PC-9 (cell line): ENCODE measurements around the gene PSD4.

Experiments used
- CTCF ChIP-seq: fragments of 200-600 bp; sonication (generic); conservative IDR thresholded peaks from 2 replicates; pipeline ENCODE4 v1.6.1; 2017; ENCODE audit warnings: mixed run types, antibody characterized with exemption, mild to moderate bottlenecking, moderate library complexity
- EZH2 ChIP-seq: fragments of 200-600 bp; sonication (generic); IDR thresholded peaks from 2 replicates; pipeline ENCODE4 v1.8.0; 2017; ENCODE audit warnings: antibody characterized with exemption, low read depth

GRCh38 chr2:113180131-113180946 lies 6.6 kb downstream of the PSD4 start:
- TF ChIP-seq CTCF = no peak
- TF ChIP-seq EZH2 = no peak
